Kidney (tissue), 14 donors: ENCODE measurements around the gene THBD. TPM values are rescaled to one million over a fixed set of nuclear protein-coding genes. Genes with fewer than 3 reads are reported as not detected.
A peak's percentile ranks its signal among the peaks of the same experiment; 100 is the strongest.

ENCODE experiments used
- DNase-seq, 5 donors: peaks; one replicate each; pipeline ENCODE4 v3.0.0-alpha.2; 2013 to 2020
- FAIRE-seq: peaks from 2 replicates; lab custom pipeline; 2012; peaks lifted over from hg19 to GRCh38; lab: Jason Lieb, UNC
- H3K27ac ChIP-seq, 2 donors: one replicate each; pipeline ENCODE4 v1.7.0; 2013; ENCODE audit warnings: low read depth in 2 of 2, low read length in 2 of 2, inconsistent platforms in 1 of 2
- H3K27me3 ChIP-seq: one replicate; pipeline ENCODE4 v1.7.1; 2013; ENCODE audit warnings: low read length, inconsistent platforms; ENCODE audit not compliant: control insufficient read depth, insufficient read depth
- H3K36me3 ChIP-seq, 3 donors: one replicate each; pipeline versions ENCODE4 v1.7.0 to v1.7.1; 2013; ENCODE audit warnings: low read length in 3 of 3, control low read depth in 1 of 3, inconsistent platforms in 1 of 3; ENCODE audit not compliant: insufficient read depth in 3 of 3, control insufficient read depth in 2 of 3
- H3K4me1 ChIP-seq, 3 donors: one replicate each; pipeline versions ENCODE4 v1.7.0 to v1.7.1; 2013; ENCODE audit warnings: low read length in 3 of 3, inconsistent platforms in 1 of 3, low read depth in 1 of 3; ENCODE audit not compliant: control insufficient read depth in 2 of 3, insufficient read depth in 2 of 3
- H3K4me3 ChIP-seq, 3 donors: one replicate each; pipeline versions ENCODE4 v1.7.0 to v1.8.1; 2013; ENCODE audit warnings: low read length in 3 of 3, control low read depth in 1 of 3, inconsistent platforms in 1 of 3
- H3K9ac ChIP-seq, 3 donors: one replicate each; pipeline versions ENCODE4 v1.7.0 to v1.7.1; 2013; ENCODE audit warnings: low read length in 3 of 3, control low read depth in 1 of 3, inconsistent platforms in 1 of 3
- H3K9me3 ChIP-seq, 3 donors: one replicate each; pipeline versions ENCODE4 v1.7.0 to v1.7.1; 2013; ENCODE audit warnings: low read length in 3 of 3, control low read depth in 1 of 3, inconsistent platforms in 1 of 3; ENCODE audit not compliant: control insufficient read depth in 2 of 3, insufficient read depth in 1 of 3
- CTCF ChIP-seq: IDR thresholded peaks from 3 replicates; pipeline ENCODE4 v1.5.1; 2012; ENCODE audit warnings: mild to moderate bottlenecking, moderate library complexity, borderline replicate concordance; ENCODE audit not compliant: insufficient read depth; ENCODE audit errors: extremely low read depth
- intact Hi-C: fragments of 100-400 bp; cut with DNase I; formaldehyde crosslinking; loops from one replicate; pipeline ENCODE4 v1.11.1; 2022
- polyA plus RNA-seq: library from polyadenylated mRNA; stranded (reverse); fragments of 350-450 nt; fragmentation: Illumina TruSeq; extraction: RNeasy Lipid Tissue Mini Kit (QIAGEN cat#74804); gene quantifications from one replicate; pipeline ENCODE4 v1.2.3, GENCODE V29; 2014; ENCODE audit warnings: low read depth, low replicate concordance; ENCODE audit not compliant: insufficient read depth
- total RNA-seq: library from RNA; stranded (reverse); fragmentation: NEBNext Ultra II Directional; extraction: Animal tissue kit (Norgen Biotek cat#: 25700); gene quantifications from one replicate; pipeline ENCODE4 v1.2.1, GENCODE V29; 2021
- donor health status: control.
- donor health status: control.
- donor health status: control.
- donor health status: control.
- donor health status: control.
- donor health status: DM: yes; HTN: yes; CAD: no.
- donor health status: Normal renal cell carcinoma (clear cell type).

THBD gene
- total and polyA plus RNA-seq, 2 donors from 2014 or later, result 9.7 to 48.1 TPM

GRCh38 chr20:23094213-23094896 lies 44.9 kb upstream of the THBD start:
- DNase-seq (peak in 1 of 5 donors; percentile 38), FAIRE-seq (no peak)
- intact Hi-C loops, result no loop called here
- Histone ChIP-seq H3K27ac (no peak overlapping the region), H3K36me3 (no peaks in the 10 kb centered on the region), H3K4me3 (no peak overlapping the region), H3K27me3 (no peaks in the 10 kb centered on the region), H3K9me3 (no peaks in the 10 kb centered on the region), H3K4me1 (peaks cover 0 to 6% (median 0%) of the 10 kb centered on the region in 3 donors), H3K9ac (no peak overlapping the region)
- no peak for TF ChIP-seq CTCF

- no peak overlapping the region for H3K9ac ChIP-seq
- H3K36me3 ChIP-seq, result no peaks in the 10 kb centered on the region
- peak overlapping the region in 1 of 2 donors; percentile 74 for H3K27ac ChIP-seq
- H3K4me3 ChIP-seq, result no peak overlapping the region
- no peaks in the 10 kb centered on the region for H3K9me3 ChIP-seq
- FAIRE-seq (no peak), DNase-seq (peak in 1 of 5 donors; percentile 25)
- peaks cover 0 to 6% (median 0%) of the 10 kb centered on the region in 3 donors for H3K4me1 ChIP-seq
- no peaks in the 10 kb centered on the region for H3K27me3 ChIP-seq
- TF ChIP-seq CTCF, result no peak
- intact Hi-C loops, result no loop called here
Measured at GRCh38 chr20:23093613-23094012, 44.1 kb upstream of the THBD start.

GRCh38 chr20:23092861-23093495 lies 43.5 kb upstream of the THBD start:
- no peaks in the 10 kb centered on the region for H3K27me3 ChIP-seq
- no peak overlapping the region for H3K9ac ChIP-seq
- no peaks in the 10 kb centered on the region for H3K9me3 ChIP-seq
- TF ChIP-seq CTCF, result no peak
- no peaks in the 10 kb centered on the region for H3K36me3 ChIP-seq
- FAIRE-seq (no peak), DNase-seq (peak in 1 of 5 donors; percentile 56)
- H3K27ac ChIP-seq, result peak overlapping the region; percentile 74 to 77
- intact Hi-C loops, result no loop called here
- H3K4me3 ChIP-seq, result no peak overlapping the region
- H3K4me1 ChIP-seq, result peaks cover 0 to 6% (median 0%) of the 10 kb centered on the region in 3 donors
